Fibroblast of skin of abdomen (primary cell): ENCODE results near the gene MT1F.

Experiments
- DNase-seq: peaks from one replicate; pipeline ENCODE4 v3.0.0-alpha.2; 2013

The MT1F gene

DNA sequence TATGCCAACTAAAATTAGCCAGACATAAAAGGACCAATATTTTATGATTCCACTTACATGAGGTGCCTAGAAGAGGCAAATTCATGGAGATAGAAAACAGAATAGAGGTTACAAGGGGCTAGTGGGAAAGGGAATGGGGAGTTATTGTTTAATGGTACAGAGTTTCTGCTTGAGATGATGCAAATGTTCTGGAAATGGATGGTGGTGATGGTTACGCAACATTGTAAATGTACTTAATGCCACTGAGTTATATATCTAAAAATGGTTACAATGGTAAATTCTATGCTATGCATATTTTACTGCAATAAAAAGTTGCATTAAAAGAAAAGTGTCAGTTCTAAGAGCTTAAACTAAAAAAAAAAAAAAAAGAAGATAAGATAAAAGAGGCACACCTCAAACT is 42.4 kb downstream of the MT1F start:
- no peak for DNase-seq

DNA sequence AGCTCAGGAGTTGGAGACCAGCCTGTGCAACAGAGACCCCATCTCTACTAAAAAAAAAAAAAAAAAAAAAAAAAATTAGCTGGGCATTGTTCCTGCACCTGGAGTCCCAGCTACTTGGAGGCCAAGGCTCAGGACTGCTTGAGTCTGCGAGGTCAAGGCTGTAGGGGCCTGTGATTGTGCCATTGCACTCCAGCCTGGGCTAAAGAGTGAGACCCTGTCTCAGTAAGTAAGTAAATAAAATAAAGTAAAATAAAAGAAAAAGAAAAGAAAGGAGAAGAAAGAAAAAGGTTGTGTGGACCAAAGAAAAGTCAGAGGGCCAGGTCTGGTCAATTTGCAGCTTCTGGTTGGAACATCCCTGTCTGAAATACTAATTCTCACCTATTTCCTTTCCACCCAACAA is 42.9 kb downstream of the MT1F start:
- no peak for DNase-seq

DNA sequence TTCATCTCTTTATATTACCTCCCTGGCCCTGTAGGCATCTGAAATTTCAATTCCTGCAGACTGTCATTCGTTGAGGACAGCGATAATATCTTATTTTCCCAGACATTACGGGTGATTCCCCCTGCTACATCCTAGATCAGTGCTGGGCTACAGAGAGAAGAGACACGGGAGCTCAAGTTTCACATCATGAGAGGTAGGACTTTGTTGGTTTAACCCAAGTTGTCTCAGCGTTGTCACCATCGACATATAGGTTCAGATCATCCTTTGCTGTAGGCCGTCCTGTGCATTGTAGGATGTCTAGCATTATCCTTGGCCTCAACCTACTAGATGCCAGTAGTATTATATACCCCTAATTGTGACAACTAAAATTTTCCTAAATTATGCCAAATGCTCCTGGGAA is 43.8 kb downstream of the MT1F start:
- DNase-seq = no peak

DNA sequence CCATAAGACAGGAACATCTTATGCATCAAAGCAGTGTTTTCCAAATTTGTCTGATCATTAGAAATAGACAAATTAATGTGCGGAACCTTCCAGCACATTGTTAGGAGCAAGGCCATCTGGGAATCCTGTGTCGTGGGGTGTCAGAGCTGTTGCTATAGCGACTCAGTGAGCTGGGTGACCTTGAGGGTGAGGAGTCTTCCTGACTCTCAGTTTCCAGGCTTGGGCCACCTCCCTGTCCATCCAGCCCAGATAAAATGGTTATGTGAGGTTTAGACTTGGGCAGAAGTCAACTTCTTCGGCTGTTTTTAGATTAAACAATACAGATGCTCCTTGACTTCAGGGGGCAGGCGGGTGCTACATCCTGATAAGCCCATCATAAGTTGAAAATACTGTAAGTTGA is 45.1 kb downstream of the MT1F start:
- DNase-seq = no peak
